ENCODE results near the gene TXN2. TPM values are rescaled to one million over a fixed set of nuclear protein-coding genes. Genes with fewer than 3 reads are reported as not detected.
A peak's percentile ranks its signal among the peaks of the same experiment; 100 is the strongest.

Gene TXN2
- total and polyA plus RNA-seq, 2 experiments from 2014 or later, result 23.0 to 50.3 TPM

DNA sequence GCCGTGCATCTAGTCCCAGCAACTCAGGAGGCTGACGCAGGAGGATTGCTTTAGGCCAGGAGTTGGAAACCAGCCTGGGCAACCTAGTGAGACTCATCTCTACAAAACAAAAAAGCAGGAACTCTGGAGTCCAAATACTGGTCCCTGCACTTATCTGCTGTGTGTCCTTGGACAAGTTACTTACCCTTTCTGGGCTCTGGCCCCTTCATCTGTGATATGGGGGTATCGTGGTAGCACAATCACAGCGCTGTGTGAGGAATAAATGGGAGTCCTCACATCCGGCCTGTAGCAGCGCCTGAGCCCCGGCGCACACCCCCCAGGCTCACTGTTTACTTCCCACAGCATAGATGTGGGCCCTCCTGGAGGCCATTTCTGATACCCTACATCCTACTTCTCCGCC is 49.5 kb downstream of the TXN2 start:
- TF ChIP-seq JUNB (IDR thresholded peaks at IDR 0.05; ENCODE audit: unreplicated experiment), result no peak
- TF ChIP-seq NANOG (IDR thresholded peaks at IDR 0.05; ENCODE audit: borderline replicate concordance), result no peak
- TF ChIP-seq, protein P1, sequence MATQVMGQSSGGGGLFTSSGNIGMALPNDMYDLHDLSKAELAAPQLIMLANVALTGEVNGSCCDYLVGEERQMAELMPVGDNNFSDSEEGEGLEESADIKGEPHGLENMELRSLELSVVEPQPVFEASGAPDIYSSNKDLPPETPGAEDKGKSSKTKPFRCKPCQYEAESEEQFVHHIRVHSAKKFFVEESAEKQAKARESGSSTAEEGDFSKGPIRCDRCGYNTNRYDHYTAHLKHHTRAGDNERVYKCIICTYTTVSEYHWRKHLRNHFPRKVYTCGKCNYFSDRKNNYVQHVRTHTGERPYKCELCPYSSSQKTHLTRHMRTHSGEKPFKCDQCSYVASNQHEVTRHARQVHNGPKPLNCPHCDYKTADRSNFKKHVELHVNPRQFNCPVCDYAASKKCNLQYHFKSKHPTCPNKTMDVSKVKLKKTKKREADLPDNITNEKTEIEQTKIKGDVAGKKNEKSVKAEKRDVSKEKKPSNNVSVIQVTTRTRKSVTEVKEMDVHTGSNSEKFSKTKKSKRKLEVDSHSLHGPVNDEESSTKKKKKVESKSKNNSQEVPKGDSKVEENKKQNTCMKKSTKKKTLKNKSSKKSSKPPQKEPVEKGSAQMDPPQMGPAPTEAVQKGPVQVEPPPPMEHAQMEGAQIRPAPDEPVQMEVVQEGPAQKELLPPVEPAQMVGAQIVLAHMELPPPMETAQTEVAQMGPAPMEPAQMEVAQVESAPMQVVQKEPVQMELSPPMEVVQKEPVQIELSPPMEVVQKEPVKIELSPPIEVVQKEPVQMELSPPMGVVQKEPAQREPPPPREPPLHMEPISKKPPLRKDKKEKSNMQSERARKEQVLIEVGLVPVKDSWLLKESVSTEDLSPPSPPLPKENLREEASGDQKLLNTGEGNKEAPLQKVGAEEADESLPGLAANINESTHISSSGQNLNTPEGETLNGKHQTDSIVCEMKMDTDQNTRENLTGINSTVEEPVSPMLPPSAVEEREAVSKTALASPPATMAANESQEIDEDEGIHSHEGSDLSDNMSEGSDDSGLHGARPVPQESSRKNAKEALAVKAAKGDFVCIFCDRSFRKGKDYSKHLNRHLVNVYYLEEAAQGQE (IDR thresholded peaks at IDR 0.05; ENCODE audit: unreplicated experiment), result no peak
- no peak for TF ChIP-seq STAT1 (IDR thresholded peaks at IDR 0.05; ENCODE audit: unreplicated experiment)
- no peak for TF ChIP-seq EZH2 (IDR thresholded peaks at IDR 0.05; ENCODE audit: low read depth, unreplicated experiment)
- TF ChIP-seq, protein P2, sequence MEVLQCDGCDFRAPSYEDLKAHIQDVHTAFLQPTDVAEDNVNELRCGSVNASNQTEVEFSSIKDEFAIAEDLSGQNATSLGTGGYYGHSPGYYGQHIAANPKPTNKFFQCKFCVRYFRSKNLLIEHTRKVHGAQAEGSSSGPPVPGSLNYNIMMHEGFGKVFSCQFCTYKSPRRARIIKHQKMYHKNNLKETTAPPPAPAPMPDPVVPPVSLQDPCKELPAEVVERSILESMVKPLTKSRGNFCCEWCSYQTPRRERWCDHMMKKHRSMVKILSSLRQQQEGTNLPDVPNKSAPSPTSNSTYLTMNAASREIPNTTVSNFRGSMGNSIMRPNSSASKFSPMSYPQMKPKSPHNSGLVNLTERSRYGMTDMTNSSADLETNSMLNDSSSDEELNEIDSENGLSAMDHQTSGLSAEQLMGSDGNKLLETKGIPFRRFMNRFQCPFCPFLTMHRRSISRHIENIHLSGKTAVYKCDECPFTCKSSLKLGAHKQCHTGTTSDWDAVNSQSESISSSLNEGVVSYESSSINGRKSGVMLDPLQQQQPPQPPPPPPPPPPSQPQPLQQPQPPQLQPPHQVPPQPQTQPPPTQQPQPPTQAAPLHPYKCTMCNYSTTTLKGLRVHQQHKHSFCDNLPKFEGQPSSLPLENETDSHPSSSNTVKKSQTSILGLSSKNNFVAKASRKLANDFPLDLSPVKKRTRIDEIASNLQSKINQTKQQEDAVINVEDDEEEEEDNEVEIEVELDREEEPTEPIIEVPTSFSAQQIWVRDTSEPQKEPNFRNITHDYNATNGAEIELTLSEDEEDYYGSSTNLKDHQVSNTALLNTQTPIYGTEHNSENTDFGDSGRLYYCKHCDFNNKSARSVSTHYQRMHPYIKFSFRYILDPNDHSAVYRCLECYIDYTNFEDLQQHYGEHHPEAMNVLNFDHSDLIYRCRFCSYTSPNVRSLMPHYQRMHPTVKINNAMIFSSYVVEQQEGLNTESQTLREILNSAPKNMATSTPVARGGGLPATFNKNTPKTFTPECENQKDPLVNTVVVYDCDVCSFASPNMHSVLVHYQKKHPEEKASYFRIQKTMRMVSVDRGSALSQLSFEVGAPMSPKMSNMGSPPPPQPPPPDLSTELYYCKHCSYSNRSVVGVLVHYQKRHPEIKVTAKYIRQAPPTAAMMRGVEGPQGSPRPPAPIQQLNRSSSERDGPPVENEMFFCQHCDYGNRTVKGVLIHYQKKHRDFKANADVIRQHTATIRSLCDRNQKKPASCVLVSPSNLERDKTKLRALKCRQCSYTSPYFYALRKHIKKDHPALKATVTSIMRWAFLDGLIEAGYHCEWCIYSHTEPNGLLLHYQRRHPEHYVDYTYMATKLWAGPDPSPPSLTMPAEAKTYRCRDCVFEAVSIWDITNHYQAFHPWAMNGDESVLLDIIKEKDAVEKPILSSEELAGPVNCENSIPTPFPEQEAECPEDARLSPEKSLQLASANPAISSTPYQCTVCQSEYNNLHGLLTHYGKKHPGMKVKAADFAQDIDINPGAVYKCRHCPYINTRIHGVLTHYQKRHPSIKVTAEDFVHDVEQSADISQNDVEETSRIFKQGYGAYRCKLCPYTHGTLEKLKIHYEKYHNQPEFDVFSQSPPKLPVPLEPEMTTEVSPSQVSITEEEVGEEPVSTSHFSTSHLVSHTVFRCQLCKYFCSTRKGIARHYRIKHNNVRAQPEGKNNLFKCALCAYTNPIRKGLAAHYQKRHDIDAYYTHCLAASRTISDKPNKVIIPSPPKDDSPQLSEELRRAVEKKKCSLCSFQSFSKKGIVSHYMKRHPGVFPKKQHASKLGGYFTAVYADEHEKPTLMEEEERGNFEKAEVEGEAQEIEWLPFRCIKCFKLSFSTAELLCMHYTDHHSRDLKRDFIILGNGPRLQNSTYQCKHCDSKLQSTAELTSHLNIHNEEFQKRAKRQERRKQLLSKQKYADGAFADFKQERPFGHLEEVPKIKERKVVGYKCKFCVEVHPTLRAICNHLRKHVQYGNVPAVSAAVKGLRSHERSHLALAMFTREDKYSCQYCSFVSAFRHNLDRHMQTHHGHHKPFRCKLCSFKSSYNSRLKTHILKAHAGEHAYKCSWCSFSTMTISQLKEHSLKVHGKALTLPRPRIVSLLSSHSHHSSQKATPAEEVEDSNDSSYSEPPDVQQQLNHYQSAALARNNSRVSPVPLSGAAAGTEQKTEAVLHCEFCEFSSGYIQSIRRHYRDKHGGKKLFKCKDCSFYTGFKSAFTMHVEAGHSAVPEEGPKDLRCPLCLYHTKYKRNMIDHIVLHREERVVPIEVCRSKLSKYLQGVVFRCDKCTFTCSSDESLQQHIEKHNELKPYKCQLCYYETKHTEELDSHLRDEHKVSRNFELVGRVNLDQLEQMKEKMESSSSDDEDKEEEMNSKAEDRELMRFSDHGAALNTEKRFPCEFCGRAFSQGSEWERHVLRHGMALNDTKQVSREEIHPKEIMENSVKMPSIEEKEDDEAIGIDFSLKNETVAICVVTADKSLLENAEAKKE (CRISPR knock-in tag; IDR thresholded peaks at IDR 0.05), result no peak
- TF ChIP-seq, protein P3, sequence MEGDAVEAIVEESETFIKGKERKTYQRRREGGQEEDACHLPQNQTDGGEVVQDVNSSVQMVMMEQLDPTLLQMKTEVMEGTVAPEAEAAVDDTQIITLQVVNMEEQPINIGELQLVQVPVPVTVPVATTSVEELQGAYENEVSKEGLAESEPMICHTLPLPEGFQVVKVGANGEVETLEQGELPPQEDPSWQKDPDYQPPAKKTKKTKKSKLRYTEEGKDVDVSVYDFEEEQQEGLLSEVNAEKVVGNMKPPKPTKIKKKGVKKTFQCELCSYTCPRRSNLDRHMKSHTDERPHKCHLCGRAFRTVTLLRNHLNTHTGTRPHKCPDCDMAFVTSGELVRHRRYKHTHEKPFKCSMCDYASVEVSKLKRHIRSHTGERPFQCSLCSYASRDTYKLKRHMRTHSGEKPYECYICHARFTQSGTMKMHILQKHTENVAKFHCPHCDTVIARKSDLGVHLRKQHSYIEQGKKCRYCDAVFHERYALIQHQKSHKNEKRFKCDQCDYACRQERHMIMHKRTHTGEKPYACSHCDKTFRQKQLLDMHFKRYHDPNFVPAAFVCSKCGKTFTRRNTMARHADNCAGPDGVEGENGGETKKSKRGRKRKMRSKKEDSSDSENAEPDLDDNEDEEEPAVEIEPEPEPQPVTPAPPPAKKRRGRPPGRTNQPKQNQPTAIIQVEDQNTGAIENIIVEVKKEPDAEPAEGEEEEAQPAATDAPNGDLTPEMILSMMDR (conservative IDR thresholded peaks at IDR 0.05; ENCODE audit: low read depth in 2 of 2), result no peak
- no peak for TF ChIP-seq POLR2AphosphoS5 (IDR thresholded peaks at IDR 0.05; ENCODE audit: low read depth)
- H3K4me1 ChIP-seq (ENCODE audit: insufficient read depth), result peaks cover 30% of the 10 kb centered on the region; the same call in 1 of the 2 replicates
- Mint-ChIP-seq H3K4me3 (no peak overlapping the region), H3K9me3 (no peaks in the 10 kb centered on the region), H3K36me3 (ENCODE audit: low read depth) (no peaks in the 10 kb centered on the region; the same call in 2 of the 3 replicates), H3K27me3 (ENCODE audit: insufficient read depth, low read depth, poor library complexity) (peaks cover 20% of the 10 kb centered on the region), H3K27ac (no peak overlapping the region), H3K4me1 (peaks cover 33% of the 10 kb centered on the region)
- no peaks in the 10 kb centered on the region for H3K79me2 ChIP-seq (replicated peaks; ENCODE audit: insufficient read depth)
- no peaks in the 10 kb centered on the region for H4K20me1 ChIP-seq (replicated peaks; ENCODE audit: insufficient read depth)
- H3K4me2 ChIP-seq, result peak overlapping the region; percentile 57
- 0 out of 2 replicates have a peak, but pooled peaks cover 8% of the 10 kb centered on the region for H3F3A ChIP-seq (replicated peaks; ENCODE audit: low read depth)
- H3K27me3 ChIP-seq (ENCODE audit: insufficient read depth), result no peaks in the 10 kb centered on the region
- DNase-seq (ENCODE audit: low spot score), result no peak
- no peaks in the 10 kb centered on the region for H3K36me3 ChIP-seq (ENCODE audit: insufficient read depth)
- no peaks in the 10 kb centered on the region for H3K9me2 ChIP-seq (ENCODE audit: insufficient read depth)
- H3K4me3 ChIP-seq, result no peak overlapping the region
- ATAC-seq, result no peak
- H3K27ac ChIP-seq (ENCODE audit: low read depth), result peak overlapping the region; percentile 72; the same call in 1 of the 2 replicates
- peak overlapping the region; percentile 96 for H2AFZ ChIP-seq

All from GM23338 (cell line).